ENCODE results near the gene ZBTB22.
A peak's percentile ranks its signal among the peaks of the same experiment; 100 is the strongest.
"Not testable (repeated sequence)": the region's sequence is repeated elsewhere in the genome, so short reads cannot be mapped to it uniquely, and the experiment has no call there.

Gene ZBTB22

GRCh38 chr6:33317669-33318425, at the start of gene ZBTB22:
ZBTB22 (minus strand) TSS chr6:33317744; CDS start chr6:33316916, 828 bp downstream.
- peak; percentile 99 for DNase-seq (ENCODE audit: low read depth in 2 of 2)

- DNase-seq (ENCODE audit: low read depth in 2 of 2): no peak
Measured at GRCh38 chr6:33367009-33367714, 49.6 kb upstream of the ZBTB22 start.

GRCh38 chr6:33365206-33365971, 47.8 kb upstream of the ZBTB22 start:
- DNase-seq (ENCODE audit: low read depth in 2 of 2): not testable (repeated sequence)

GRCh38 chr6:33364475-33365205, 47.1 kb upstream of the ZBTB22 start:
- peak in 1 of 2 experiments; percentile 26 for DNase-seq (ENCODE audit: low read depth in 2 of 2)

- DNase-seq (ENCODE audit: low read depth in 2 of 2): not testable (repeated sequence)
Measured at GRCh38 chr6:33363486-33363885, 45.9 kb upstream of the ZBTB22 start.

GRCh38 chr6:33359331-33359730, 41.8 kb upstream of the ZBTB22 start:
- no peak for DNase-seq (ENCODE audit: low read depth in 2 of 2)

- not testable (repeated sequence) for DNase-seq (ENCODE audit: low read depth in 2 of 2)
Measured at GRCh38 chr6:33357160-33357871, 39.8 kb upstream of the ZBTB22 start.

- DNase-seq (ENCODE audit: low read depth in 2 of 2): no peak
Measured at GRCh38 chr6:33356295-33356694, 38.8 kb upstream of the ZBTB22 start.

GRCh38 chr6:33355860-33356259, 38.3 kb upstream of the ZBTB22 start:
- not testable (repeated sequence) for DNase-seq (ENCODE audit: low read depth in 2 of 2)

GRCh38 chr6:33347816-33348215, 30.3 kb upstream of the ZBTB22 start:
- DNase-seq (ENCODE audit: low read depth in 2 of 2): no peak

- DNase-seq (ENCODE audit: low read depth in 2 of 2): not testable (repeated sequence)
Measured at GRCh38 chr6:33346972-33347371, 29.4 kb upstream of the ZBTB22 start.

GRCh38 chr6:33344701-33345697, 27.5 kb upstream of the ZBTB22 start:
- peak; percentile 58 to 62 for DNase-seq (ENCODE audit: low read depth in 2 of 2)

GRCh38 chr6:33343953-33344611, 26.5 kb upstream of the ZBTB22 start:
- DNase-seq (ENCODE audit: low read depth in 2 of 2): no peak

- not testable (repeated sequence) for DNase-seq (ENCODE audit: low read depth in 2 of 2)
Measured at GRCh38 chr6:33343606-33343952, 26.0 kb upstream of the ZBTB22 start.

- DNase-seq (ENCODE audit: low read depth in 2 of 2): no peak
Measured at GRCh38 chr6:33339193-33339592, 21.6 kb upstream of the ZBTB22 start.

- no peak for DNase-seq (ENCODE audit: low read depth in 2 of 2)
Measured at GRCh38 chr6:33336495-33336894, 19.0 kb upstream of the ZBTB22 start.

GRCh38 chr6:33335916-33336315, 18.4 kb upstream of the ZBTB22 start:
- no peak for DNase-seq (ENCODE audit: low read depth in 2 of 2)

GRCh38 chr6:33333666-33334065, 16.1 kb upstream of the ZBTB22 start:
- no peak for DNase-seq (ENCODE audit: low read depth in 2 of 2)

- no peak for DNase-seq (ENCODE audit: low read depth in 2 of 2)
Measured at GRCh38 chr6:33330736-33331135, 13.2 kb upstream of the ZBTB22 start.
